ENCODE data around the gene DCLRE1B.

GRCh38 chr1:113859478-113860175, 45.5 kb upstream of the DCLRE1B start:
- TF ChIP-seq CTCF (IDR thresholded peaks at IDR 0.05) (no peak), POLR2A (IDR thresholded peaks at IDR 0.05) (no peak)

Measured in heart left ventricle (tissue), 13 donors.